ENCODE results near the gene ADGRD2. TPM values are rescaled to one million over a fixed set of nuclear protein-coding genes. Genes with fewer than 3 reads are reported as not detected.
"Not testable (repeated sequence)": the region's sequence is repeated elsewhere in the genome, so short reads cannot be mapped to it uniquely, and the experiment has no call there.

Gene ADGRD2
- not detected in 2 replicates for total RNA-seq (2014; rRNA removed; shearing (Covaris generic))

DNA sequence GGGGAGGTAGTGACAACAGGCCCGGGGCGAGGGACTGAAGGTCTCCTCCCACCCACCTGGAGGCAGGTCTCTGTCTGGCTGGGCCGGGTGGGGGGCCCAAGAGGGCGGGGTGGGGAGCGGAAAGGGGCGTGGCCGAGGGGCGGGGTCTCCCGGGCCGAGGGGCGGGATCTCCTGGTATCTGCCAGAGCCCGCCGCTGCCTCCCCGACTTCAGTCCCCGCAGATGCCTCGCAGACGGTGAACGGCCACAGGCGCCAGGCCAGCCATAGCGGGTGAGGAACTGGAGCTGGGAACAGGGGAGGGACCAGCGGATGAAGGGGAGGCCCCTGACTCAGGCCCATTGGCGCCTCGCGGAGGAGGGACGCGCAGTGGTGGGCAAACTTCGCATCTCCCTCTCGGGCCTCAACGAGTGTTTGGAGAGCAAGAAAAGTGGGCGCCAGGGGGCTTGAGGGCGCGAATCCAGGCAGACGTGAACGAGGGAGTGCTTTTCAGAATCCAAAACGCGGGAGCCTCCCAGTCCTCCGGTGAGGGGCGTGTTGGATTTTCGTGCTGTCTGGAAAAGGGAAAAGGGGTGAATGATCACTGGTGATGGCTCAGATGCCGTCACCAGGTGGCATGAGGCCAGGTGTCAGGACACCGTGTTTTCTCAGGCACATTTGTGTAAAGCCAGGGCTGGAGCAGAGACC is at the start of gene ADGRD2:
Gene ADGRD2, plus strand, starts transcription at position 211 of the 684 bp plus-strand sequence. CDS start 1,216 bp downstream, outside the sequence.
- peak; percentile 49 for DNase-seq (ENCODE audit: low read depth)

- DNase-seq (ENCODE audit: low read depth), result no peak
Observed at GRCh38 chr9:124403246-124403645, 47.0 kb upstream of the ADGRD2 start.

DNA sequence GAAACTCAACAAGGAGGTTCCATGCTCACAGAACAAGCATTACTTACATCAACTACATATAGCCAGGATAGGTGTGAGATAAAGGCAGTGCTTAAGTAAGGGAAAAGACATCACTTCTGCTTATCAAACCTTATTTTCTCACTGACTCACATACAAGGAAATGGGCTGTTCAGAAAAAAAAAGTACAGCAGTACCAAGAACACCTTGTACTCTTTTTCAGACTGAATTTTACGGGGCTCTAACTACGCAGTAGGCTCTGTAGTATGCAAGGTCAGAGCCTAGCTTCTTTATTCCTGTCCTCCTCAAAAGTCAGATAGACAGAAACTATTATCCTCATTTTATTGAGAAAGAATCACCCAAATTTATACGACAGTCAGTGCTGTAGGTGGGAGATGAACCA is 40.8 kb upstream of the ADGRD2 start:
- DNase-seq (ENCODE audit: low read depth), result no peak

DNA sequence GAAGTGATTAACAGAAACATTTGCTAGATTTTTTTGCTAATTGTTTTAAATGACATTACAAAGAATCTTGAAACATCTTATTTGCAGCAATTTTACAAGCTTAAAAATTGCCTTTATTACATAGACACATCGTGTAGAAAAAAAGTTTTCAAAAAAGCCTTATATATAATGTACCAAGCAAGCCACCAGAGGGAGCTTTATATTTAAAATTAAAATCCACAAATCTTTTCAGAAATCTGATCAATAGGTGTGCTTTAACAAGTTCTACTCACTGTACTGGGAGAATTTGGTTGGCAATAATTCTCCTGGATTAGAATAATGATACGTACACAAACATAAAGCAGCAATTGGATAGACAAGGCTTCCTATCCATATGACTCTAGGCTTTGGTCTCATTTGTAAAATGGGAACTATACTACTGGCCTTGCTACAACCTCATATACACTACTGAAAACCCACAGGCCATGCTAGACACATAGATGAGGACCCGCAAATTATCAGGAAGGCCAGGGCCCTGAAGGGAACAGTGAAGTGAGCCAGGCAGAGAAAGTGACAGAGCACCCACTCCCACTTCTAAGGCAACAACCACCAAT is 39.8 kb upstream of the ADGRD2 start:
- no peak for DNase-seq (ENCODE audit: low read depth)

DNA sequence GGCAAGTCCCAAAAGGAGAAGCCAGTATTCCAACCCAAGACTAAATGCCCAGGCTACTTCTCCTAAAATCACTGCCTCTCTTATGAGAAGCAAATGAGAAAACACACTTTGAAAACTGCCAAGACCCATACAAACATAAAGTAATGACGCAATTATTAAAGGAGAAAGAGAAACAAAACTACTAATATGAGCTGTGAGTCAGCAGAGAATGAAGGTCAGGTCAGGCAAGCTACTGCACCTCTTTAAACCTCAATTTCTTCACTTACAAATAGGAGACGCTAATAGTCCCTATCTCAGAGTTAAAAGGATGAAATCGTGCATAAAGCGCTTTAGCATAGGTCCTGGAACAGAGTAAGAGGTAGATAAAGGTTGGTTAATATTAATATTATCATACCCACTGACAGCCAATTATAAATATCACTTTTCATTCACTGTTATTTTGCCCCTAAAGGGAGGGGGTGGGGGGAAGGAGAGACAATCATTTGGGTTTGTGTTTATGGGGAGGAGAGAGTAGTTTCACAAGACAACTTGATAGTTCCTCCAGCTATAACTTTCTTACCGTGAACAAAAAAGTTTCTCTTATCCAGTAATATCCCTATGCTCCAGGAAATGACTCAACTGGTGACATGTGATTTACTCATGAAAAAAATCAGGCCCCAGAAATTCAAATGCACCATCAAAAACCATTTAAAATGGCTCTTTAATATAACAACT is 38.6 kb upstream of the ADGRD2 start:
- peak; percentile 80 for DNase-seq (ENCODE audit: low read depth)

- peak; percentile 63 for DNase-seq (ENCODE audit: low read depth)
Observed at GRCh38 chr9:124412228-124412575, 38.0 kb upstream of the ADGRD2 start.

DNA sequence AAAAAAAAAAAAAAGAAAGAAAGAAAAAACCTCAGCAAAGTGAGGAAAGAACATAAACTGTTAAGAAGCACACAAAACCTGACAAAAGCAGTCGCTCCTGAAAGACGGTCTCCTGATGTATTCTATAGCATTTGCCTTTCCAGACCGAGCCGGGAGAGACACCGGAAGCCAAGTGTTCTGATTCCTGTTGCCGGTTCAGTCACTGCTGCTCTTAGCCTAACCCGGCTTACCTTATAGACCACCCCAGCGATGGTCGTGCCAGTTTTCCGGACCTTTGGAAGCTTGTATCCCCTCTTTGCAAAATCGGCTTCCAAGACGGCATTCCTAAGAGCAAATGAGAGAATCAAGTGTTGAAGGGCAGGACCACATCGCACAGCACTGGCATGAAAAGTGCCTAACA is 35.6 kb upstream of the ADGRD2 start:
- DNase-seq (ENCODE audit: low read depth), result no peak

- DNase-seq (ENCODE audit: low read depth), result peak; percentile 94
Observed at GRCh38 chr9:124415102-124415851, 35.0 kb upstream of the ADGRD2 start, which contains the start of gene PSMB7. TSS of gene PSMB7 (minus strand) at chr9:124415442. CDS start at chr9:124415425, 17 bp downstream.

GRCh38 chr9:124415852-124416484 is 34.3 kb upstream of the ADGRD2 start:
- peak; percentile 30 for DNase-seq (ENCODE audit: low read depth)

- DNase-seq (ENCODE audit: low read depth), result no peak
Observed at GRCh38 chr9:124419832-124420489, 30.3 kb upstream of the ADGRD2 start.

DNA sequence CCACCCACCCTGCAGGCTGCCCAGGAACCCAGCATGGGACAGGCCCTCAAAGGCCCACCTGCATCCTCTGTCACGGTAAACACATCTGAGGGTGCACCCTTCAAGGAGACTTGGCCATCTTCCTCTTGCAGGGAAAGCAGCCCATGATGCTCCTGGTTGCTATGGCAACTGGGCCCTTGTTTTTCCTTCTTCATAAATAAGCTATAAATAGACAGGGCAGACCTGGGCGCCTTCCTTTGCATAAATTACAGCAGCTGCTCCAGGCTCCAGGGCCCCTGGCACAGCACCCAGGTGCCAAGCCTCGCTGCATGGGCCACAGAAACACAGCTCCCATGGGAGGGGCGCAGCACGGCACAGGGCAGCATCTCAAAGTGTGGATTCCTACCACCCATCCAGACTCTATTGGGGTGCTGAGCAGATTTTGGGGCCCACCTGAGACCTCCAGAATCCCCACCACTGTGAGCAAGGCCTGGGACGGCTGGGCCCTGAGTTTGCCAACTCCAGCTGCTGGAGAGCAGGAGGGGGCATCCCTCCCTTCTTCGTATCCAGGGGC is 29.2 kb upstream of the ADGRD2 start:
- peak; percentile 67 for DNase-seq (ENCODE audit: low read depth)

- DNase-seq (ENCODE audit: low read depth), result no peak
Observed at GRCh38 chr9:124423155-124423554, 27.1 kb upstream of the ADGRD2 start.

- no peak for DNase-seq (ENCODE audit: low read depth)
Observed at GRCh38 chr9:124423591-124423990, 26.7 kb upstream of the ADGRD2 start.

DNA sequence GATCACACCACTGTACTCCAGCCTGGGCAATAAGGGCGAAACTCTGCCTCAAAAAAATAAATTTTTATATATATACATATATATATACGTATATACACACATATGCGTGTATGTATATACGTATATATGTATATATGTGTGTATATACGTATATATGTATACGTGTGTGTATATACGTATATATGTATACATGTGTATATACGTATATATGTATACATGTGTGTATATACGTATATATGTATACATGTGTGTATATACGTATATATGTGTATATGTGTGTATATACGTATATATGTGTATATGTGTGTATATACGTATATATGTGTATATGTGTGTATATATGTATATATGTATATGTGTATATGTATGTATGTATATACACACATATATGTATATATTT is 24.5 kb upstream of the ADGRD2 start:
- not testable (repeated sequence) for DNase-seq (ENCODE audit: low read depth)

- no peak for DNase-seq (ENCODE audit: low read depth)
Observed at GRCh38 chr9:124426361-124426760, 23.9 kb upstream of the ADGRD2 start.

DNA sequence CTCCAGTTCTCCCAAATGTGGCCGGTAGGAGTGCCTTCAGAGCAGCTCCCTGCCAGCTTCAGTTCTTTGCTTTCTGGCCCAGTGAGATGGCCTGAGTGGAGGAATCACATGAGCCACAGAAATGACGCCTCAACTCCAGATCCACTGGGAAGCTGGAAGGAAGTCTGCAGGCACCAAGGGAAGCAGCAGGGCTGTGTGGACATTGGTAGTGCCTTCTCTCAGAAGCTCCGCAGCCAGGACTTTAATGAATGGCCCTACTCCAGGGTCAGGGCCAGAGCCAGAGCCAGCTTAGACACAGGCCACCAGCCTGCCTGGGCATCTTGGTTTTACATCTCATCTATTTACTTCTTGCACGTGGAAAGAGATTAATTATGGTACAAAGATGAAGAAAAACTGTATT is 23.0 kb upstream of the ADGRD2 start:
- DNase-seq (ENCODE audit: low read depth), result no peak

GRCh38 chr9:124428751-124429529 is 21.3 kb upstream of the ADGRD2 start:
- no peak for DNase-seq (ENCODE audit: low read depth)

DNA sequence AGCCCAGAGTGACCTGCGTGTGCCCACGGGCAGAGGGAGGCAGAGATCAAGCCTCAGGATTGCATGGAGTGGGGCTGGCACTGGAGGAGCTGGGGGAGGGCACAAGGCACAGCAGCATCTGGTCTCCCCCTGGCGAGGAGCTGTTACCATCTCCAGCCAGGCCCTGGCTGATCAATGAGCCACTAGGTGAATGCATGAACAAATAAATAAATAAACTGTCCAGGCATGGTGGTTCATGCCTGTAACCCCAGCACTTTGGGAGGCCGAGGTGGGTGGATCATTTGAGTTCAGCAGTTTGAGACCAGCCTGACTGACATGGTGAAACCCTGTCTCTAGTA is 20.8 kb upstream of the ADGRD2 start:
- no peak for DNase-seq (ENCODE audit: low read depth)

DNA sequence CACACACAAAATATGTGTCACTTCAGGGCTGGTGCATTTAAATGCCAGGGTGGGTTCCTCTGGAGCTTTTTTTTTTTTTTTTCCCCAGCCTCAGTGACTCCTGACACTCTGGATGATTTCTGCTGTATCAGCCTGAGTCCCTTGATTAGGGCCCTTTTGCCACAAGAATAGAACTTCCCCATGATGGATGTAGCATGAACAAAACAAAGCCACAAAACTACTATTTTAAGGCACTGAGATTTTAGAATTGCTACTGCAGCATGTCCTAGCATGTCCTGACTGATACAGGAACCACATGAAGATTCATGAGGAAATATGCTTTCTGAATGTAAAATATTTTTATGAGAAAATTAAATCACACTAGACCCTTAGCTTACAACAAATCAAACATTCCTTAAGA is 13.9 kb upstream of the ADGRD2 start:
- no peak for DNase-seq (ENCODE audit: low read depth)

DNA sequence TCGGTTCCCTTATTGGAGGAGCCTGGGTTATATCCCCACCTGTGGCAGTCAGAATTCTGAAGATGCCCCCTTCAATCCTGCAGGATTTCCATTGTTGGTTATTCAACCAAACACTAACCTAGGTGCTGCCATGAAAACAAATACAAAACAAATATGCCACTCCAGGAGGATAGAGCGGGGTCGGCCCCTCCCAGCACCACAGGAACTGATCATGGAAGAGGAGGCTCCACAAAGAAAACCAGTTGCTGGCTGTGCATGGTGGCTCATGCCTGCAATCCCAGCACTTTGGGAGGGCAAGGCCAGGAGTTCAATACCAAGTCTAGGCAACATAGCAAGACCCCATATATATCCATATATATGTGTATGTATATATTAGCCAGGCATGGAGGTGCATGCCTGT is 13.2 kb upstream of the ADGRD2 start:
- DNase-seq (ENCODE audit: low read depth), result no peak

Data from M059J (cell line).